HepG2 (cell line): Measurements from ENCODE around the gene RABGAP1L. TPM values are rescaled to one million over a fixed set of nuclear protein-coding genes. Genes with fewer than 3 reads are reported as not detected.

Source experiments
- ATAC-seq: fragments of 200-7000 bp; cut with Tn5 transposase; 3 replicates; pipeline ENCODE4 v1.9.1; 2020; ENCODE audit warnings: mild to moderate bottlenecking, moderate library complexity
- BruUV-seq: library from RNA; stranded (reverse); fragments of 400-500 nt; replicated peaks from 2 replicates; lab custom pipeline; 2021; lab: Mats Ljungman, UMichigan
- CTCF ChIA-PET: fragments of 300-600 bp; formaldehyde crosslinking; extraction: SDS; loops from one replicate; lab custom pipeline; 2021; ENCODE audit warnings: low total read pairs, inconsistent platforms, low intra/inter-chr PET ratio; lab: Yijun Ruan, JAX
- POLR2A ChIA-PET: fragments of 350-600 bp; sonication (Branson Sonifier 250); formaldehyde crosslinking; loops from one replicate; lab custom pipeline; 2020; ENCODE audit warnings: antibody characterized with exemption, inconsistent platforms; lab: Yijun Ruan, JAX
- DNase-seq: peaks from one replicate; pipeline ENCODE4 v3.0.0-alpha.2; 2015; ENCODE audit warnings: low spot score
- FAIRE-seq: peaks from 3 replicates; lab custom pipeline; 2011; peaks lifted over from hg19 to GRCh38; lab: Jason Lieb, UNC
- H2AFZ ChIP-seq: one replicate; pipeline ENCODE4 v1.6.1; 2011; ENCODE audit warnings: low read length, inconsistent platforms
- H3K27ac ChIP-seq: fragments of 300-600 bp; 3 replicates; pipeline ENCODE4 v1.8.0; 2011; ENCODE audit warnings: mixed run types, mild to moderate bottlenecking, mixed read lengths, low read length, inconsistent platforms; ENCODE audit not compliant: insufficient read depth; ENCODE audit errors: extremely low read length
- H3K27me3 ChIP-seq, 2 experiments: fragments of 200-600 bp in 1 of 2; 2 replicates in 1 of 2; 3 replicates in 1 of 2; pipeline versions ENCODE4 v1.6.0 to v1.8.0; 2011; ENCODE audit warnings: low read length in 2 of 2, mild to moderate bottlenecking in 2 of 2, moderate library complexity in 2 of 2, inconsistent platforms in 1 of 2; ENCODE audit not compliant: insufficient read depth in 2 of 2, control insufficient read depth in 1 of 2
- H3K36me3 ChIP-seq, 2 experiments: fragments of 200-600 bp in 1 of 2; replicated peaks in 1 of 2; 2 replicates in 1 of 2; 3 replicates in 1 of 2; pipeline versions ENCODE4 v1.5.1 to v1.8.0; 2011; ENCODE audit warnings: low read length in 2 of 2, inconsistent platforms in 1 of 2; ENCODE audit not compliant: insufficient read depth in 2 of 2, control insufficient read depth in 1 of 2
- H3K4me1 ChIP-seq: 2 replicates; pipeline ENCODE4 v1.5.1; 2012; ENCODE audit warnings: low read length, inconsistent platforms; ENCODE audit not compliant: insufficient read depth
- H3K4me2 ChIP-seq: 2 replicates; pipeline ENCODE4 v1.6.0; 2011; ENCODE audit warnings: low read depth, low read length, inconsistent platforms
- H3K4me3 ChIP-seq, 3 experiments: fragments of 200-600 bp in 1 of 3; sonication (generic), shearing (Covaris generic) in 1 of 3; replicated peaks in 1 of 3; 2 replicates each; pipeline ENCODE4 v1.5.1; 2011 to 2016; ENCODE audit warnings: low read length in 3 of 3, inconsistent platforms in 2 of 3, low read depth in 2 of 3, mild to moderate bottlenecking in 2 of 3, control low read depth in 1 of 3, mixed read lengths in 1 of 3; ENCODE audit not compliant: insufficient read depth in 1 of 3
- H3K79me2 ChIP-seq: one replicate; pipeline ENCODE4 v1.6.1; 2011; ENCODE audit warnings: low read length, inconsistent platforms; ENCODE audit not compliant: insufficient read depth
- H3K9ac ChIP-seq: 2 replicates; pipeline ENCODE4 v1.6.0; 2011; ENCODE audit warnings: mild to moderate bottlenecking, low read depth, low read length, inconsistent platforms; ENCODE audit not compliant: insufficient read depth
- H3K9me3 ChIP-seq: 2 replicates; pipeline ENCODE4 v1.5.1; 2012; ENCODE audit warnings: mild to moderate bottlenecking, low read length
- H4K20me1 ChIP-seq: 2 replicates; pipeline ENCODE4 v1.6.0; 2011; ENCODE audit warnings: inconsistent platforms, mild to moderate bottlenecking, low read length, moderate library complexity; ENCODE audit not compliant: insufficient read depth
- EHMT2 ChIP-seq: fragments of 200-600 bp; sonication (generic); IDR thresholded peaks from 2 replicates; pipeline ENCODE4 v1.7.0; 2017; ENCODE audit warnings: antibody characterized with exemption, low read depth, low read length, borderline replicate concordance
- ELF3 ChIP-seq: IDR thresholded peaks from 2 replicates; pipeline ENCODE4 v1.6.1; 2016; ENCODE audit warnings: missing genetic modification reagents, missing compliant biosample characterization
- FIP1L1 ChIP-seq: fragments of 200-400 bp; formaldehyde crosslinking; IDR thresholded peaks from 2 replicates; pipeline ENCODE4 v1.6.1; 2018; ENCODE audit warnings: low read depth, mild to moderate bottlenecking, low read length, moderate library complexity, borderline replicate concordance; ENCODE audit not compliant: insufficient read depth
- FOSL2 ChIP-seq: sonication (generic); formaldehyde crosslinking; IDR thresholded peaks from 2 replicates; pipeline ENCODE4 v1.4.0; 2020; ENCODE audit warnings: missing genetic modification reagents
- GABPA ChIP-seq, 2 experiments: IDR thresholded peaks; 2 replicates each; pipeline ENCODE4 v1.6.1; 2011 to 2016; ENCODE audit warnings: low read depth in 2 of 2, low read length in 1 of 2, missing biosample characterization in 1 of 2, missing genetic modification characterization in 1 of 2
- GATA4 ChIP-seq: sonication (generic); IDR thresholded peaks from 2 replicates; pipeline ENCODE4 v1.6.1; 2016; ENCODE audit warnings: antibody characterized with exemption, low read depth, borderline replicate concordance
- GTF2F1 ChIP-seq: fragments of 150-350 bp; IDR thresholded peaks from 2 replicates; pipeline ENCODE4 v1.6.1; 2014; ENCODE audit warnings: low read length
- HNRNPK ChIP-seq: fragments of 200-400 bp; formaldehyde crosslinking; IDR thresholded peaks from 2 replicates; pipeline ENCODE4 v1.6.1; 2018; ENCODE audit warnings: low read length, low read depth, moderate library complexity, mild to moderate bottlenecking; ENCODE audit not compliant: poor library complexity, severe bottlenecking
- MBD4 ChIP-seq: IDR thresholded peaks from 2 replicates; pipeline ENCODE4 v1.6.1; 2012; ENCODE audit warnings: low read length, inconsistent platforms, borderline replicate concordance
- POLR2AphosphoS2 ChIP-seq: IDR thresholded peaks from 2 replicates; pipeline ENCODE4 v1.6.1; 2011; ENCODE audit warnings: low read depth, low read length, improper control_type of control experiment
- PTBP1 ChIP-seq: fragments of 200-400 bp; formaldehyde crosslinking; IDR thresholded peaks from 2 replicates; pipeline ENCODE4 v1.6.1; 2018; ENCODE audit warnings: low read length, low read depth; ENCODE audit not compliant: poor library complexity, severe bottlenecking
- SAFB2 ChIP-seq: sonication (generic); formaldehyde crosslinking; IDR thresholded peaks from 2 replicates; pipeline ENCODE4 v1.5.1; 2020; ENCODE audit warnings: missing genetic modification reagents, low read depth, mild to moderate bottlenecking, borderline replicate concordance
- SIX1 ChIP-seq: sonication (generic); formaldehyde crosslinking; IDR thresholded peaks from 2 replicates; pipeline ENCODE4 v1.4.0; 2020; ENCODE audit warnings: missing genetic modification reagents, borderline replicate concordance
- ZFP41 ChIP-seq: sonication (generic); formaldehyde crosslinking; IDR thresholded peaks from 2 replicates; pipeline ENCODE4 v1.4.0; 2020; ENCODE audit warnings: mild to moderate bottlenecking, missing genetic modification reagents, borderline replicate concordance
- ZNF589 ChIP-seq: sonication (generic); formaldehyde crosslinking; conservative IDR thresholded peaks from 2 replicates; pipeline ENCODE4 v1.8.0; 2022; ENCODE audit warnings: mild to moderate bottlenecking, moderate library complexity, missing genetic modification reagents
- ZNF660 ChIP-seq: sonication (generic); formaldehyde crosslinking; IDR thresholded peaks from 2 replicates; pipeline ENCODE4 v1.5.1; 2020; ENCODE audit warnings: mild to moderate bottlenecking, low read depth, missing genetic modification reagents, borderline replicate concordance
- ZNF800 ChIP-seq: sonication (generic); formaldehyde crosslinking; IDR thresholded peaks from 2 replicates; pipeline ENCODE4 v1.4.0; 2020; ENCODE audit warnings: missing genetic modification reagents
- ZSCAN25 ChIP-seq: sonication (generic); formaldehyde crosslinking; IDR thresholded peaks from 2 replicates; pipeline ENCODE4 v1.8.0; 2022; ENCODE audit warnings: mild to moderate bottlenecking, missing genetic modification reagents
- WGBS: methylation state at CpG from one replicate; pipeline ENCODE4 v1.1.6; 2017; ENCODE audit warnings: low lambda C conversion rate; 5-methylcytosine and 5-hydroxymethylcytosine counted together
- in situ Hi-C: cut with HindIII; loops from 2 replicates; pipeline ENCODE4 v1.10.0; 2017; ENCODE audit warnings: low pct_unique_long_range_greater_than_20kb; ENCODE audit not compliant: extremely low pct_ligation_motif_present
- intact Hi-C: fragments of 100-400 bp; cut with micrococcal nuclease; formaldehyde crosslinking; loops from one replicate; pipeline ENCODE4 v1.10.0; 2022; ENCODE audit not compliant: unreplicated experiment
- polyA plus RNA-seq, 8 experiments: library from polyadenylated mRNA; depleted of rRNA in 3 of 8; stranded (reverse) in 7 of 8; unstranded in 1 of 8; fragments of >200 nt; fragmentation: Illumina TruSeq in 4 of 8; extraction: Trizol in 4 of 8; gene quantifications; 2 replicates each; pipeline versions ENCODE4 v1.2.1 to v1.2.3, GENCODE V29; 2011 to 2016; ENCODE audit warnings: low read depth in 4 of 8, missing spikeins in 1 of 8, mixed read lengths in 1 of 8; ENCODE audit not compliant: insufficient read depth in 1 of 8
- total RNA-seq, 5 experiments: library from RNA; depleted of rRNA; stranded (reverse); fragments of >200 nt; fragmentation: Illumina TruSeq; extraction: Trizol; gene quantifications; 2 replicates each; pipeline ENCODE4 v1.2.3, GENCODE V29; 2016; ENCODE audit warnings: low read depth in 1 of 5
- TF ChIP-seq, protein P1 (sequence below): sonication (generic); formaldehyde crosslinking; IDR thresholded peaks from 2 replicates; pipeline ENCODE4 v1.4.0; 2020; ENCODE audit warnings: missing genetic modification reagents, borderline replicate concordance

Gene RABGAP1L
- total and polyA plus RNA-seq, 2 of the 13 experiments (the other 11 are each of a cell fraction or from before 2014, with no cell fraction given) = 7.9 to 22.6 TPM

GRCh38 chr1:174768949-174769348, 609.6 kb downstream of the RABGAP1L start:
- POLR2A ChIA-PET = no interaction called here
- DNase-seq = no peak
- no peak for ATAC-seq
- intact Hi-C loops = no loop called here
- WGBS = 91% methylated on average over 2 of the region's 2 CpGs
- Histone ChIP-seq H2AFZ (no peak overlapping the region), H3K9ac (no peak overlapping the region), H3K36me3 (no peaks in the 10 kb centered on the region), H3K4me2 (no peak overlapping the region), H3K9me3 (no peaks in the 10 kb centered on the region), H3K79me2 (no peaks in the 10 kb centered on the region), H3K27ac (no peak overlapping the region), H3K4me1 (peaks cover 10% of the 10 kb centered on the region; the same call in 1 of the 2 replicates), H3K27me3 (no peaks in the 10 kb centered on the region), H3K4me3 (no peak overlapping the region), H4K20me1 (no peaks in the 10 kb centered on the region)
- no peak for FAIRE-seq
- in situ Hi-C loops = no loop called here
- CTCF ChIA-PET = interaction anchor here (1.8 to 2.2 kb wide), 2 partner anchors 214 to 230 kb away, joined by 26 to 30 read pairs; partner anchors contain the start of gene CACYBP
- BruUV-seq = no TSS peak
- no peak for TF ChIP-seq EHMT2
- TF ChIP-seq MBD4 = no peak
- no peak for TF ChIP-seq GABPA (IDR thresholded peaks at IDR 0.05; ENCODE audit: low read depth, low read length)
- TF ChIP-seq GABPA (CRISPR knock-in tag; IDR thresholded peaks at IDR 0.05; ENCODE audit: low read depth) = no peak
- no peak for TF ChIP-seq PTBP1
- TF ChIP-seq ZFP41 (CRISPR knock-in tag) = no peak
- TF ChIP-seq GATA4 = no peak
- no peak for TF ChIP-seq SIX1 (CRISPR knock-in tag)
- no peak for TF ChIP-seq ELF3
- TF ChIP-seq, protein P1, sequence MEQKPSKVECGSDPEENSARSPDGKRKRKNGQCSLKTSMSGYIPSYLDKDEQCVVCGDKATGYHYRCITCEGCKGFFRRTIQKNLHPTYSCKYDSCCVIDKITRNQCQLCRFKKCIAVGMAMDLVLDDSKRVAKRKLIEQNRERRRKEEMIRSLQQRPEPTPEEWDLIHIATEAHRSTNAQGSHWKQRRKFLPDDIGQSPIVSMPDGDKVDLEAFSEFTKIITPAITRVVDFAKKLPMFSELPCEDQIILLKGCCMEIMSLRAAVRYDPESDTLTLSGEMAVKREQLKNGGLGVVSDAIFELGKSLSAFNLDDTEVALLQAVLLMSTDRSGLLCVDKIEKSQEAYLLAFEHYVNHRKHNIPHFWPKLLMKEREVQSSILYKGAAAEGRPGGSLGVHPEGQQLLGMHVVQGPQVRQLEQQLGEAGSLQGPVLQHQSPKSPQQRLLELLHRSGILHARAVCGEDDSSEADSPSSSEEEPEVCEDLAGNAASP (CRISPR knock-in tag) = no peak
- no peak for TF ChIP-seq ZNF589 (CRISPR knock-in tag)
- TF ChIP-seq ZNF660 (CRISPR knock-in tag) = no peak
- no peak for TF ChIP-seq SAFB2 (CRISPR knock-in tag)
- no peak for TF ChIP-seq HNRNPK
- TF ChIP-seq FIP1L1 = no peak
- no peak for TF ChIP-seq GTF2F1
- no peak for TF ChIP-seq ZNF800 (CRISPR knock-in tag)
- no peak for TF ChIP-seq POLR2AphosphoS2
- TF ChIP-seq ZSCAN25 (CRISPR knock-in tag) = no peak
- TF ChIP-seq FOSL2 = no peak
